HG03196 (cell line): ENCODE measurements around the gene KPNA6.
A peak's percentile ranks its signal among the peaks of the same experiment; 100 is the strongest.
"Not testable (repeated sequence)": the region's sequence is repeated elsewhere in the genome, so short reads cannot be mapped to it uniquely, and the experiment has no call there.

Experiments used
- ATAC-seq: cut with Tn5 transposase; IDR thresholded peaks from one replicate; pipeline ENCODE4 v1.9.1; 2021; ENCODE audit not compliant: unreplicated experiment

Gene KPNA6

GRCh38 chr1:32107742-32108661 lies at the start of gene KPNA6:
Gene KPNA6 (plus strand): TSS chr1:32108056. CDS start chr1:32108131, 75 bp downstream.
- peak; percentile 73 for ATAC-seq

DNA sequence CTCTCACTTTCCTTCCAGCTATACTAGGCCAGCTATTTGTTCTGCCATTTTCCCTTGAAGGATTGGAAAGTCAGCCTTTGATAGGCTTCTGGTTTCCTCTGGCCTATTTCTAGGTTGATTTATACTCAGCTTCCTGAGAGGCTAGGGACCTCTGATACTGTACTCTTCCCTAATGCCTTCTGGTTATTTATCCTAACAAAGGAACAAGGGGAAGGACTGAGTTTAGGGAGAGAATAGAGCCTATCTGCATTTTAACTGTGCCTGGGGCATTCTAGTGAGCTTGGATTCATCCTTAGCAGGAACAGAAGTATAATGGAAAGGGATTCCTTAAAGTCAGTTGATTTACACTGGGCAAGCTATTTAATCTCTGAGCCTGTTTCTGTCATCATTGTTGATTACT lies 46.9 kb upstream of the KPNA6 start:
- no peak for ATAC-seq

DNA sequence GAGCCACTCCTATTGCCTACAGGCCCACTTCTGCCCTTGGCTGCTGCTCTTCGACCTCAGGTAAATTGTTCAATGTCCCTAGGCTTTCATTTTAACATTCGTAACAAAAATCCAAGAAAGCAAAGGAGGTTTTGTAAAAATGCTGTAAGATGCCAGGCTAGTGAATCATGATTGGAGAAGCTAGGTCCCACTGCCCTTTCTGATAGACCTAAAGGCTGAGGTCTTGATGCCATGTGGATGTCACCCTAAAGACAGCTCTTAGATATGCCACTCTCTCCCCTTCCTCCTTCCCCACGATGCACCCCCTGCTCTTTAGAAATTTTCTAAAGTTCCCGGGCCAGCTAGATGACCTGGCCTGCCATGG lies 45.0 kb upstream of the KPNA6 start:
- ATAC-seq: no peak

DNA sequence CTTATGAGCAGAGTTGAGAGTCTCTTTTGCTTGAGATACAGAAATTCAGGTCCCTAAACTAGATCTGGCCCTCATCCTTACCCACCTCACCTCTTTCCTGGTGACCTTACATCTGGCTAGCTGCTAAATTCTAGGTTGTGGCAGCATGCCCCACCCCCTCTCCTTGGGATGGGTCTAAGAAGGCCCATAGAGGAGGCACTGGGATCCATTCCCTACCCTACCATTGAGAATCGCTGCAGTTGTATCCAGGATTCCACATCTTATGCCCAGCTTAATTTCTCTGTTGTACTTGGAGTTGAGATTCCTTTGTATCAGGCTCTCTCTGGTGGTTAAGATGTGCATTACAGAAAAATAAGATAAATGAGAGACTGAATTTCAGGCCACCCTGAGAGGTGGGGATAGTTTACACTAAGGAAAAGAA lies 44.6 kb upstream of the KPNA6 start:
- ATAC-seq: no peak

- not testable (repeated sequence) for ATAC-seq
These were observed 42.0 kb upstream of the KPNA6 start for GRCh38 chr1:32065613-32066488.

GRCh38 chr1:32066489-32066873 lies 41.4 kb upstream of the KPNA6 start:
- no peak for ATAC-seq

- ATAC-seq: no peak
These were observed 38.8 kb upstream of the KPNA6 start for GRCh38 chr1:32068957-32069588.

DNA sequence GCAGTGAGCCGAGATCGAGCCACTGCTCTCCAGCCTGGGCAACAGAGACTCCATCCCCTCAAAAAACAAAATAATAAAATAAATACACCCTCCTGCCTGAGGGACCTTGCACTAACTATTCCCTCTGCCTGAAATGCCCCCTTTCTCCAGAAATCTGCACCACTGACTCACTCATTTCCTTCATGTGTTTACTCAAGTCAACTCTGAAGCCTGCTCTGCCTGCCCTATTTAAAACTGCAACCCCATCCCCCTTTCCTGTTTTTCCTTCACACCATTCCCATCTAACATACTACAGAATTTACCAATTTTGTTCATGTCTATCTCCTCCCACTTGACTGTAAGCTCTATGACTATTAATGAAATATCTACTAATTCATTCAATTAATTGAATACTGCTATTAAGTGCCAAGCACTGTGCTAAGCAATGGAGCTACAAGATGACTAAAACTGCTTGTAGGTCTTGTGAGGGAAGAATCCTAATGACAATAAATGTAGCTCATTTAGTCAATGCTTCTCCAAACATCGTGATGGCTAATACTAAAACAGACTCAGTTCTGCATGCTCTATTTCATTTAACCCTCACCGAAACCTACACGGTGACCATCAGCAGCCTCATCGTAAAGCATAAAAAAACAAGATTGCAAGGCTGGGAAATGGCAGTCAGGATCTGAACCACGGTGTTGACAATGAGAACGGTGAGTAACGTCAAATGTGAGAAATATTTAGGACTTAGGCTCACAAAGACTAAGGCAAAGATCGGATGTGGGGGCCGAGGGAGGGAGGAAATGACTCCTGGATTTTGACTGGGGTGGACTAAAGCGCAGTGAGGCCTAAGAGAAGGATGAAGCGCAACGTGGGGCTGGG lies 35.9 kb upstream of the KPNA6 start:
- no peak for ATAC-seq

DNA sequence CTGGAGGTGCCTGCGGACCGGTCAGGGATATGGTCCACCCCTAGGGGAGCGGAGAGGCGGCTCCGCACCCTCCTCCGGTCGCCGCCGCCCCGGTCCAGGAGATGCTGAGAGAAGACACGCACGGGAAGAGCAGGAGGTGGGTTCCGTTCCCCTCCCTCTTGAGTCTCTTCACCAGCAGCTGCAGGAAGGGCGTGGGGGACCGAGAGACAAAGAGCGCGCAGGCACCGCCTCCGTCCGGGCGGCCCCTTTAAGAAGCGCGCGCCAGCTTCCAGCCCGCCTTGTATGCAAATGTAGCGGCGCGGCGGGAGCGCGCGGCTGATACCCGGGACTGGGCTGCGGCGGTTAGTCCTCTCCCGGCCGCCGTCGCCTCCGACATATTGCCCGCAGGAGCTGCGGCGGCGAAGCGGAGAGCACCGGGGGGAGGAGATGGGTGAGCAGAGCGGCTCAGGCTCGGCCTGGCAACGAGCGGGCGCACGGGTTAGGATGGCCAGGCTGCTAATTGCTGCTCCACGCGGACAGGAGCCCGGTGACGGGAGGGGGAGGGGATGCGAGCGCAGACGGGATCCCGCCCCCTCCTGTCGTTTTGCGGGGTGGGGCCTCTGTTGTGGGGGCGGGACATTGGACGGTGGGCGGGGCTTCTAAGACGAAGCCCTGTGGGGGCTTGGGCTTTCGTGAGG lies 35.1 kb upstream of the KPNA6 start, which contains the start of gene TMEM39B:
TSS of gene TMEM39B (plus strand) at position 318 of the 677 bp plus-strand sequence. CDS start at position 427, 109 bp downstream.
- peak; percentile 86 for ATAC-seq

DNA sequence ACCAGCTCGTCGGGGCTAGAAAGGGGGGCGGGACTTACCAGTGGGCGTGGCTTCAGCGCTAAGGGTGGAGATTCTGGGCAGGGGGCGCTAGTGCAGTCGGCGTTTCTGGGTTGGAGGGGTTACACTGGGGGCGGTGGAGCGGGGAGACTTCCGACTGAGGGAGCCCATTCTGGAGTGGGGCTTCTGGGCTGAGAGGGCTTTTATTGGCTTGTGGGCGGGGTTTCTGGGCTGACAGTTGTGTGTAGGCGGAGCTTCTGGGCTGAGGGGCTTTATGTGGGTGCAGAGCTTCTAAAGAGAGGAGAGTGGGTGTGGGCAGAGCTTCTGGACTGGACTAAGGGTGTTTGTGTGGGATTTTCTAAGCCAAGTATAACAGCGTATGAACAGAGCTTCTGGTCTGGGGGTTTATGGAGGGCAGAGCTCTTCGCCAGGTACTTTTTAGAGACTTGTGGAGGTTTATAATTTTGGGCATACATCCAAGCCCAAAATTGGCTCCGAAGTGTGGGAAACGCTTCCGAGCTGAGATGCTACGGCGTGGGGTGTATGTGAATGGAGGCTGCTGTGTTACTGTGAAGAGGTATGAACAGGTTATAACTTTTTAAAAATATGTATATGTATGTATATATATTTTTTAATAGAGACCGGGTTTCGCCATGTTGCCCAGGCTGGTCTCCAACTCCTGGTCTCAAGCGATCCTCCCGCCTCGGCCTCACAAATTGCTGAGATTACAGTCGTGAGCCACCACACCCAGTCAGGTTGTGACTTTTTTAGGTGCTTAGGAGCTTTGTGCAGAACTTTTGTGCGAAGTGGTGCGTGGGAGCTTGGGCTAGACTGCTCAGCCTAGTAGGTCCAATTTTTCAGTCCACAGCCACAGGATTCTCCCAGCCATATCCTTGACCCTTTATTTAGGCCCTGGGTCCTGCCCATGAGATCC lies 34.3 kb upstream of the KPNA6 start:
- ATAC-seq: no peak

DNA sequence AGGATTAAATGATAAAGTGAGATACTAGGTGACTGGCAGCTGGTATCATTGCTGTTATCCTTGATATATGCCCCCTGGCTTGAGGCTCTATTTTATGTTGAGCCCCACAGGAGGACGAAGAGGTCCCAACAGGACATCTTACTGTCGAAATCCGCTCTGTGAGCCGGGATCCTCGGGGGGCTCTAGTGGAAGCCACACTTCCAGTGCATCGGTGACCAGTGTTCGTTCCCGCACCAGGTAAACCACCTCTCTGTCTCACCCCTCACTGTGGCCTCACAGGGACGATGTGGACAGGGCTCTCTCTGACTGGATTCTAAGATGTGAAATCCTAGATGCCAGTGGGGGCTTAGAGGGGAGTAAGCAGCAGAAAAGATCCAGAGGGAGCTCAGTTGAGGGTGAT lies 33.0 kb upstream of the KPNA6 start:
- no peak for ATAC-seq

GRCh38 chr1:32077451-32077850 lies 30.4 kb upstream of the KPNA6 start:
- ATAC-seq: no peak

- no peak for ATAC-seq
These were observed 25.8 kb upstream of the KPNA6 start for GRCh38 chr1:32082022-32082421.

- not testable (repeated sequence) for ATAC-seq
These were observed 21.5 kb upstream of the KPNA6 start for GRCh38 chr1:32086381-32086780.

DNA sequence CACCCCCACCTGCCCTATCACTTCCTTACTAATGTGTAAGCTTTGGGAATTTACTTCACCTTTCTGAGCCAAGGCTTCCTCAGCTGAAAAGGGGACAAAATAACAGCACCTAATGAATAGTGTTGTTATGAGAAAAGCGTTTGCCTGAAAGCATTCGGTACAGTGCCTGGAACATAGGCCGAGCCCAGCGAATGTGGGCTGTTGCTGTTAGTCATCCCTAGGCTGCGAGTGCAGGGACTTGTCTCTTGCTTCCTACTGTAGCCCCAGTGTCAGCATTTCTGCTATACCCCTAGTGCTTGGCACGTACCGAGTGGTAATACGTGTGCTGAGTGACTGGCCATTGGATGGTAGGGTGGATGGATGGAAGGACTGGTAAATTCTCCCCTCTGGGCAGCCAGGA lies 16.7 kb upstream of the KPNA6 start:
- no peak for ATAC-seq

DNA sequence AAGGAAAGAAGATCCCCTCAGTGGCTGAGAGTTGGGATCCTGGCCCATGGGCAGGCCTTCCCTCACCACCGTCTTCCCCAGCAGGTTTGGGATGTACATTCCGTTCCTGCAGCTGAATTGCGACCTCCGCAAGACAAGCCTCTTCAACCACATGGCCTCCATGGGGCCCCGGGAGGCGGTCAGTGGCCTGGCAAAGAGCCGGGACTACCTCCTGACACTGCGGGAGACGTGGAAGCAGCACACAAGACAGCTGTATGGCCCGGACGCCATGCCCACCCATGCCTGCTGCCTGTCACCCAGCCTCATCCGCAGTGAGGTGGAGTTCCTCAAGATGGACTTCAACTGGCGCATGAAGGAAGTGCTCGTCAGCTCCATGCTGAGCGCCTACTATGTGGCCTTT lies 16.3 kb upstream of the KPNA6 start:
- no peak for ATAC-seq

- no peak for ATAC-seq
These were observed 12.9 kb upstream of the KPNA6 start for GRCh38 chr1:32094746-32095521.

DNA sequence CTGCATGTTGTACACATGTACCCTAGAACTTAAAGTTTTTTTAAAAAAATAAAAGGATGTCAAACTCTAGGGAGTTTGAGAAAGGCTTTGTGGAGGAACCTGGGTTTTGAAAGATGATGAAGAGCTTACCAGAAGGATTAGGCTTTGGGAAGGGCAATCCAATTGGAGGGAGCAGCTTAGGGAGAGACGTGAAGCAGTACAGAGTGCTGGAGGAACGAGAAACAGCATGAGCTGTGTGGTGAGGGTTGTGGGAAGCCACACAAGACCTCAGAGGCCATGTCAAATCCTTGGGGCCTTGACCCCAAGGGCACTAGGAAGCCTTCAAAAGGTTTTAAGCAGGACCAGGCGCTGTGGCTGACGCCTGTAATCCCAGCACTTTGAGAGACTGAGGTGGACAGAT lies 8.4 kb upstream of the KPNA6 start:
- no peak for ATAC-seq
